ENCODE data around the gene SPPL2A.

The SPPL2A gene

GRCh38 chr15:50670115-50670514 lies 95.4 kb downstream of the SPPL2A start:
- Histone ChIP-seq H3K9ac (ENCODE audit: low read length) (no peak overlapping the region), H3K9me2 (ENCODE audit: low read depth, low read length) (no peaks in the 10 kb centered on the region), H4K20me1 (ENCODE audit: insufficient read depth, low read length) (no peaks in the 10 kb centered on the region), H3K4me1 (ENCODE audit: insufficient read depth, low read length, severe bottlenecking) (no peaks in the 10 kb centered on the region), H3K79me2 (ENCODE audit: insufficient read depth, low read length) (peaks cover 37% of the 10 kb centered on the region), H3K27ac (ENCODE audit: low read depth, low read length, poor library complexity, severe bottlenecking) (no peak overlapping the region), H3K4me2 (ENCODE audit: low read length) (no peak overlapping the region), H3K4me3 (ENCODE audit: low read depth, low read length, poor library complexity, severe bottlenecking) (no peak overlapping the region), H2AFZ (ENCODE audit: low read length) (no peak overlapping the region), H3K36me3 (ENCODE audit: insufficient read depth, low read length) (peaks cover 64% of the 10 kb centered on the region), H3K27me3 (ENCODE audit: insufficient read depth, low read length) (no peaks in the 10 kb centered on the region), H3K9me3 (ENCODE audit: low read length) (no peaks in the 10 kb centered on the region), H3F3A (ENCODE audit: insufficient read depth, low read length) (no peaks in the 10 kb centered on the region)
- TF ChIP-seq EZH2 (IDR thresholded peaks at IDR 0.05; ENCODE audit: borderline replicate concordance, low read length) (no peak), CTCF (IDR thresholded peaks at IDR 0.05; ENCODE audit: low read length) (no peak)

- TF ChIP-seq EZH2 (IDR thresholded peaks at IDR 0.05; ENCODE audit: borderline replicate concordance, low read length) = no peak
- Histone ChIP-seq H3K27me3 (ENCODE audit: insufficient read depth, low read length) (no peaks in the 10 kb centered on the region), H3K9me2 (ENCODE audit: low read depth, low read length) (no peaks in the 10 kb centered on the region), H3K4me1 (ENCODE audit: insufficient read depth, low read length, severe bottlenecking) (no peaks in the 10 kb centered on the region), H3K9ac (ENCODE audit: low read length) (no peak overlapping the region), H3F3A (ENCODE audit: insufficient read depth, low read length) (no peaks in the 10 kb centered on the region), H3K4me3 (ENCODE audit: low read depth, low read length, poor library complexity, severe bottlenecking) (no peak overlapping the region), H3K27ac (ENCODE audit: low read depth, low read length, poor library complexity, severe bottlenecking) (no peak overlapping the region), H3K36me3 (ENCODE audit: insufficient read depth, low read length) (peaks cover 63% of the 10 kb centered on the region), H3K9me3 (ENCODE audit: low read length) (no peaks in the 10 kb centered on the region), H2AFZ (ENCODE audit: low read length) (no peak overlapping the region), H3K79me2 (ENCODE audit: insufficient read depth, low read length) (peaks cover 31% of the 10 kb centered on the region), H4K20me1 (ENCODE audit: insufficient read depth, low read length) (no peaks in the 10 kb centered on the region), H3K4me2 (ENCODE audit: low read length) (no peak overlapping the region)
Measured at GRCh38 chr15:50669611-50670010, 95.9 kb downstream of the SPPL2A start.

- Histone ChIP-seq H3K36me3 (ENCODE audit: insufficient read depth, low read length) (peaks cover 77% of the 10 kb centered on the region), H3K27me3 (ENCODE audit: insufficient read depth, low read length) (no peaks in the 10 kb centered on the region), H3K79me2 (ENCODE audit: insufficient read depth, low read length) (peaks cover 20% of the 10 kb centered on the region), H3K27ac (ENCODE audit: low read depth, low read length, poor library complexity, severe bottlenecking) (no peak overlapping the region), H3F3A (ENCODE audit: insufficient read depth, low read length) (no peaks in the 10 kb centered on the region), H4K20me1 (ENCODE audit: insufficient read depth, low read length) (no peaks in the 10 kb centered on the region), H3K9me3 (ENCODE audit: low read length) (no peaks in the 10 kb centered on the region), H3K9me2 (ENCODE audit: low read depth, low read length) (no peaks in the 10 kb centered on the region), H3K4me2 (ENCODE audit: low read length) (no peak overlapping the region), H3K4me1 (ENCODE audit: insufficient read depth, low read length, severe bottlenecking) (no peaks in the 10 kb centered on the region), H3K9ac (ENCODE audit: low read length) (no peak overlapping the region), H2AFZ (ENCODE audit: low read length) (no peak overlapping the region), H3K4me3 (ENCODE audit: low read depth, low read length, poor library complexity, severe bottlenecking) (no peak overlapping the region)
- TF ChIP-seq EZH2 (IDR thresholded peaks at IDR 0.05; ENCODE audit: borderline replicate concordance, low read length) (no peak), CTCF (IDR thresholded peaks at IDR 0.05; ENCODE audit: low read length) (no peak)
Measured at GRCh38 chr15:50665938-50666337, 99.6 kb downstream of the SPPL2A start.

- Histone ChIP-seq H3K27ac (ENCODE audit: low read depth, low read length, poor library complexity, severe bottlenecking) (no peak overlapping the region), H3K36me3 (ENCODE audit: insufficient read depth, low read length) (peaks cover 63% of the 10 kb centered on the region), H3K4me1 (ENCODE audit: insufficient read depth, low read length, severe bottlenecking) (no peaks in the 10 kb centered on the region), H3K4me3 (ENCODE audit: low read depth, low read length, poor library complexity, severe bottlenecking) (no peak overlapping the region), H4K20me1 (ENCODE audit: insufficient read depth, low read length) (no peaks in the 10 kb centered on the region), H3K9me2 (ENCODE audit: low read depth, low read length) (no peaks in the 10 kb centered on the region), H3K4me2 (ENCODE audit: low read length) (no peak overlapping the region), H3K9me3 (ENCODE audit: low read length) (no peaks in the 10 kb centered on the region), H3K27me3 (ENCODE audit: insufficient read depth, low read length) (no peaks in the 10 kb centered on the region), H2AFZ (ENCODE audit: low read length) (no peak overlapping the region), H3K79me2 (ENCODE audit: insufficient read depth, low read length) (no peaks in the 10 kb centered on the region), H3F3A (ENCODE audit: insufficient read depth, low read length) (no peaks in the 10 kb centered on the region; the same call in 1 of the 2 replicates), H3K9ac (ENCODE audit: low read length) (no peak overlapping the region)
- TF ChIP-seq EZH2 (IDR thresholded peaks at IDR 0.05; ENCODE audit: borderline replicate concordance, low read length) (no peak), CTCF (IDR thresholded peaks at IDR 0.05; ENCODE audit: low read length) (no peak)
Measured at GRCh38 chr15:50655555-50655954, 110.0 kb downstream of the SPPL2A start.

Measured in OCI-LY1 (cell line).